HEK293 (cell line): ENCODE data around the gene DHRS3.

Experiments used
- GLI4 ChIP-seq: fragments of 450-650 bp; formaldehyde crosslinking; IDR thresholded peaks from 2 replicates; pipeline ENCODE4 v1.5.1; 2016; ENCODE audit warnings: missing biosample characterization, missing genetic modification characterization
- IKZF3 ChIP-seq: fragments of 450-650 bp; IDR thresholded peaks from 2 replicates; pipeline ENCODE4 v1.5.0; 2018; ENCODE audit warnings: missing biosample characterization, mild to moderate bottlenecking, missing genetic modification characterization, moderate library complexity
- KLF9 ChIP-seq: fragments of 450-650 bp; formaldehyde crosslinking; IDR thresholded peaks from 2 replicates; pipeline ENCODE4 v1.5.1; 2016; ENCODE audit warnings: missing biosample characterization, missing genetic modification characterization, low read depth
- ZNF155 ChIP-seq: fragments of 450-650 bp; formaldehyde crosslinking; IDR thresholded peaks from 2 replicates; pipeline ENCODE4 v1.5.1; 2016; ENCODE audit warnings: missing biosample characterization, missing genetic modification characterization
- ZNF184 ChIP-seq: fragments of 450-650 bp; IDR thresholded peaks from 2 replicates; pipeline ENCODE4 v1.5.1; 2018; ENCODE audit warnings: missing biosample characterization, mild to moderate bottlenecking, missing genetic modification characterization
- ZNF292 ChIP-seq: fragments of 450-650 bp; formaldehyde crosslinking; IDR thresholded peaks from 2 replicates; pipeline ENCODE4 v1.5.1; 2016; ENCODE audit warnings: low read depth, missing biosample characterization, missing genetic modification characterization, borderline replicate concordance
- ZNF341 ChIP-seq: fragments of 450-650 bp; formaldehyde crosslinking; IDR thresholded peaks from 2 replicates; pipeline ENCODE4; 2016; ENCODE audit warnings: low read depth, missing biosample characterization, missing genetic modification characterization
- ZNF354C ChIP-seq: fragments of 450-650 bp; formaldehyde crosslinking; IDR thresholded peaks from 2 replicates; pipeline ENCODE4 v1.5.1; 2016; ENCODE audit warnings: missing biosample characterization, missing genetic modification characterization, low read depth, borderline replicate concordance
- ZNF48 ChIP-seq: fragments of 450-650 bp; formaldehyde crosslinking; IDR thresholded peaks from 2 replicates; pipeline ENCODE4 v1.5.1; 2016; ENCODE audit warnings: missing biosample characterization, missing genetic modification characterization
- ZNF549 ChIP-seq: fragments of 450-650 bp; IDR thresholded peaks from 2 replicates; pipeline ENCODE4 v1.5.1; 2018; ENCODE audit warnings: missing biosample characterization, missing genetic modification characterization, mild to moderate bottlenecking, inconsistent platforms, moderate library complexity
- ZNF558 ChIP-seq: fragments of 450-650 bp; formaldehyde crosslinking; IDR thresholded peaks from 2 replicates; pipeline ENCODE4 v1.5.1; 2016; ENCODE audit warnings: missing biosample characterization, missing genetic modification characterization
- ZNF571 ChIP-seq: fragments of 450-650 bp; formaldehyde crosslinking; IDR thresholded peaks from 2 replicates; pipeline ENCODE4 v1.5.0; 2017; ENCODE audit warnings: missing biosample characterization, missing genetic modification characterization
- ZNF677 ChIP-seq: fragments of 450-650 bp; IDR thresholded peaks from 2 replicates; pipeline ENCODE4 v1.5.0; 2018; ENCODE audit warnings: missing biosample characterization, mild to moderate bottlenecking, missing genetic modification characterization, moderate library complexity
- ZSCAN30 ChIP-seq: fragments of 450-650 bp; IDR thresholded peaks from 2 replicates; pipeline ENCODE4 v1.5.1; 2018; ENCODE audit warnings: missing biosample characterization, mild to moderate bottlenecking, missing genetic modification characterization, moderate library complexity
- TF ChIP-seq, protein P1 (sequence below): fragments of 450-650 bp; formaldehyde crosslinking; conservative IDR thresholded peaks from 2 replicates; pipeline ENCODE4 v1.5.1; 2016; ENCODE audit warnings: low read depth, missing biosample characterization, missing genetic modification characterization
- TF ChIP-seq, protein P2 (sequence below): fragments of 450-650 bp; formaldehyde crosslinking; IDR thresholded peaks from 2 replicates; pipeline ENCODE4 v1.5.1; 2016; ENCODE audit warnings: missing biosample characterization, missing genetic modification characterization
- TF ChIP-seq, protein P3 (sequence below): fragments of 450-650 bp; formaldehyde crosslinking; IDR thresholded peaks from 2 replicates; pipeline ENCODE4 v1.5.1; 2016; ENCODE audit warnings: missing biosample characterization, missing genetic modification characterization
- TF ChIP-seq, protein P4 (sequence below): fragments of 450-650 bp; formaldehyde crosslinking; IDR thresholded peaks from 2 replicates; pipeline ENCODE4 v1.5.1; 2016; ENCODE audit warnings: missing biosample characterization, missing genetic modification characterization
- TF ChIP-seq, protein P5 (sequence below): fragments of 450-650 bp; formaldehyde crosslinking; IDR thresholded peaks from 2 replicates; pipeline ENCODE4 v1.5.1; 2016; ENCODE audit warnings: missing biosample characterization, missing genetic modification characterization
- TF ChIP-seq, protein P6 (sequence below): fragments of 450-650 bp; formaldehyde crosslinking; conservative IDR thresholded peaks from 2 replicates; pipeline ENCODE4 v1.5.1; 2016; ENCODE audit warnings: low read depth, missing biosample characterization, missing genetic modification characterization

Gene DHRS3

DNA sequence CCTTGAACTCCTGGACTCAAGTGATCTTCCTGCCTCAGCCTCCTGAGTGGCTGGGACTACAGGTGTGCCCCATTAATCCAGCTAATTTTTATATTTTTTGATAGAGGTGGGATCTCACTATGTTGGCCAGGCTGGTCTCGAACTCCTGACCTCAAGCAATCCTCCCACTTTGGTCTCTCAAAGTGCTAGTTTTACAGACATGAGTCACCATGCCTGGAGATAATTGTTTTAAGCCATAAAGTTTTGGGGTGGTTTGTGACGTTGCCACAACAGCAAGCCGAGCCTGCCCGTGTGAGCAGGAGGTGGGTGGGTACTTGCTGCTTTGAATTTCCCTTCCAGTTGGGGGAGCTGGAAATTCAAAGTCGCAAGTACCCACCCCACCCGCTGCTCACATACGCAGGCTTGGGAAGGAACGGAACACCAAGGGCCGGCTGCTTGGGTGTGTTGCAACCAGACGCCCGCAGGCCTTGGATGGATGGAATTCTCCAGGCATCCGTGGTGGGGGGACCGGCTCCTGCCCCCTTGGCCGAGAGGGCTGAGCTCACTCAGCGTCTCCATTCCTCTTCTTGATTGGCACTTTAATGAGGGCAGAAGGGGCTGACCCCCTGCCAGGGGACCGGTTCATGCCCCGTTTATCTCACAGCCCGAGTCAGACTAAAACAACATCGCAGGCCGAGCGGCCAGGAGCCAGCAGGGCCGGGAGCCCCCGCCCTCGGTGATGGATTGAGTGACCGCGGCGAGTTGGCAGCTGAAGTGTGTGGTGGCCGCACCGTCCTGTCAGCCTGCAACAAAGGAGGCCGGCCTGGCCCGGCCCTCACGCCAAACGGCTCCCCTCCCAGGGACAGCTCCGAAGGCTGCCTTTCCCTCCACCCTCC lies 78.1 kb downstream of the DHRS3 start (continued):
- TF ChIP-seq, protein P1, sequence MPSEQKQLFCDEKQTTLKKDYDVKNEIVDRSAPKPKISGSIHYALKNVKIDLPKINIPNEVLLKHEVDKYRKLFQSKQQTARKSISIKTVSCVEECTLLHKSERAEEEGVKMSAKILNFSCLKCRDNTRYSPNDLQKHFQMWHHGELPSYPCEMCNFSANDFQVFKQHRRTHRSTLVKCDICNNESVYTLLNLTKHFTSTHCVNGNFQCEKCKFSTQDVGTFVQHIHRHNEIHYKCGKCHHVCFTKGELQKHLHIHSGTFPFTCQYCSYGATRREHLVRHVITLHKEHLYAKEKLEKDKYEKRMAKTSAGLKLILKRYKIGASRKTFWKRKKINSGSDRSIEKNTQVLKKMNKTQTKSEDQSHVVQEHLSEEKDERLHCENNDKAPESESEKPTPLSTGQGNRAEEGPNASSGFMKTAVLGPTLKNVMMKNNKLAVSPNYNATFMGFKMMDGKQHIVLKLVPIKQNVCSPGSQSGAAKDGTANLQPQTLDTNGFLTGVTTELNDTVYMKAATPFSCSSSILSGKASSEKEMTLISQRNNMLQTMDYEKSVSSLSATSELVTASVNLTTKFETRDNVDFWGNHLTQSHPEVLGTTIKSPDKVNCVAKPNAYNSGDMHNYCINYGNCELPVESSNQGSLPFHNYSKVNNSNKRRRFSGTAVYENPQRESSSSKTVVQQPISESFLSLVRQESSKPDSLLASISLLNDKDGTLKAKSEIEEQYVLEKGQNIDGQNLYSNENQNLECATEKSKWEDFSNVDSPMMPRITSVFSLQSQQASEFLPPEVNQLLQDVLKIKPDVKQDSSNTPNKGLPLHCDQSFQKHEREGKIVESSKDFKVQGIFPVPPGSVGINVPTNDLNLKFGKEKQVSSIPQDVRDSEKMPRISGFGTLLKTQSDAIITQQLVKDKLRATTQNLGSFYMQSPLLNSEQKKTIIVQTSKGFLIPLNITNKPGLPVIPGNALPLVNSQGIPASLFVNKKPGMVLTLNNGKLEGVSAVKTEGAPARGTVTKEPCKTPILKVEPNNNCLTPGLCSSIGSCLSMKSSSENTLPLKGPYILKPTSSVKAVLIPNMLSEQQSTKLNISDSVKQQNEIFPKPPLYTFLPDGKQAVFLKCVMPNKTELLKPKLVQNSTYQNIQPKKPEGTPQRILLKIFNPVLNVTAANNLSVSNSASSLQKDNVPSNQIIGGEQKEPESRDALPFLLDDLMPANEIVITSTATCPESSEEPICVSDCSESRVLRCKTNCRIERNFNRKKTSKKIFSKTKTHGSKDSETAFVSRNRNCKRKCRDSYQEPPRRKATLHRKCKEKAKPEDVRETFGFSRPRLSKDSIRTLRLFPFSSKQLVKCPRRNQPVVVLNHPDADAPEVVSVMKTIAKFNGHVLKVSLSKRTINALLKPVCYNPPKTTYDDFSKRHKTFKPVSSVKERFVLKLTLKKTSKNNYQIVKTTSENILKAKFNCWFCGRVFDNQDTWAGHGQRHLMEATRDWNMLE, result no peak
- TF ChIP-seq IKZF3, result 0 out of 2 replicates have a peak, but pooled peaks have one; percentile 34
- TF ChIP-seq ZNF558 (tag by site-specific recombination), result peak; percentile 54; the same call in 1 of the 2 replicates
- peak; percentile 48; the same call in 1 of the 2 replicates for TF ChIP-seq ZSCAN30
- TF ChIP-seq, protein P2, sequence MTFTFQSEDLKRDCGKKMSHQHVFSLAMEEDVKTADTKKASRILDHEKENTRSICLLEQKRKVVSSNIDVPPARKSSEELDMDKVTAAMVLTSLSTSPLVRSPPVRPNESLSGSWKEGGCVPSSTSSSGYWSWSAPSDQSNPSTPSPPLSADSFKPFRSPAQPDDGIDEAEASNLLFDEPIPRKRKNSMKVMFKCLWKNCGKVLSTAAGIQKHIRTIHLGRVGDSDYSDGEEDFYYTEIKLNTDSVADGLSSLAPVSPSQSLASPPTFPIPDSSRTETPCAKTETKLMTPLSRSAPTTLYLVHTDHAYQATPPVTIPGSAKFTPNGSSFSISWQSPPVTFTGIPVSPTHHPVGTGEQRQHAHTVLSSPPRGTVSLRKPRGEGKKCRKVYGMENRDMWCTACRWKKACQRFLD (tag by site-specific recombination), result no peak
- TF ChIP-seq ZNF571, result no peak
- TF ChIP-seq, protein P3, sequence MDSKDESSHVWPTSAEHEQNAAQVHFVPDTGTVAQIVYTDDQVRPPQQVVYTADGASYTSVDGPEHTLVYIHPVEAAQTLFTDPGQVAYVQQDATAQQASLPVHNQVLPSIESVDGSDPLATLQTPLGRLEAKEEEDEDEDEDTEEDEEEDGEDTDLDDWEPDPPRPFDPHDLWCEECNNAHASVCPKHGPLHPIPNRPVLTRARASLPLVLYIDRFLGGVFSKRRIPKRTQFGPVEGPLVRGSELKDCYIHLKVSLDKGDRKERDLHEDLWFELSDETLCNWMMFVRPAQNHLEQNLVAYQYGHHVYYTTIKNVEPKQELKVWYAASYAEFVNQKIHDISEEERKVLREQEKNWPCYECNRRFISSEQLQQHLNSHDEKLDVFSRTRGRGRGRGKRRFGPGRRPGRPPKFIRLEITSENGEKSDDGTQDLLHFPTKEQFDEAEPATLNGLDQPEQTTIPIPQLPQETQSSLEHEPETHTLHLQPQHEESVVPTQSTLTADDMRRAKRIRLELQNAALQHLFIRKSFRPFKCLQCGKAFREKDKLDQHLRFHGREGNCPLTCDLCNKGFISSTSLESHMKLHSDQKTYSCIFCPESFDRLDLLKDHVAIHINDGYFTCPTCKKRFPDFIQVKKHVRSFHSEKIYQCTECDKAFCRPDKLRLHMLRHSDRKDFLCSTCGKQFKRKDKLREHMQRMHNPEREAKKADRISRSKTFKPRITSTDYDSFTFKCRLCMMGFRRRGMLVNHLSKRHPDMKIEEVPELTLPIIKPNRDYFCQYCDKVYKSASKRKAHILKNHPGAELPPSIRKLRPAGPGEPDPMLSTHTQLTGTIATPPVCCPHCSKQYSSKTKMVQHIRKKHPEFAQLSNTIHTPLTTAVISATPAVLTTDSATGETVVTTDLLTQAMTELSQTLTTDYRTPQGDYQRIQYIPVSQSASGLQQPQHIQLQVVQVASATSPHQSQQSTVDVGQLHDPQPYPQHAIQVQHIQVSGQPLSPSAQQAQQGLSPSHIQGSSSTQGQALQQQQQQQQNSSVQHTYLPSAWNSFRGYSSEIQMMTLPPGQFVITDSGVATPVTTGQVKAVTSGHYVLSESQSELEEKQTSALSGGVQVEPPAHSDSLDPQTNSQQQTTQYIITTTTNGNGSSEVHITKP (tag by site-specific recombination), result peak; percentile 87
- TF ChIP-seq ZNF184, result no peak
- no peak for TF ChIP-seq ZNF48 (tag by site-specific recombination)
- TF ChIP-seq, protein P4, sequence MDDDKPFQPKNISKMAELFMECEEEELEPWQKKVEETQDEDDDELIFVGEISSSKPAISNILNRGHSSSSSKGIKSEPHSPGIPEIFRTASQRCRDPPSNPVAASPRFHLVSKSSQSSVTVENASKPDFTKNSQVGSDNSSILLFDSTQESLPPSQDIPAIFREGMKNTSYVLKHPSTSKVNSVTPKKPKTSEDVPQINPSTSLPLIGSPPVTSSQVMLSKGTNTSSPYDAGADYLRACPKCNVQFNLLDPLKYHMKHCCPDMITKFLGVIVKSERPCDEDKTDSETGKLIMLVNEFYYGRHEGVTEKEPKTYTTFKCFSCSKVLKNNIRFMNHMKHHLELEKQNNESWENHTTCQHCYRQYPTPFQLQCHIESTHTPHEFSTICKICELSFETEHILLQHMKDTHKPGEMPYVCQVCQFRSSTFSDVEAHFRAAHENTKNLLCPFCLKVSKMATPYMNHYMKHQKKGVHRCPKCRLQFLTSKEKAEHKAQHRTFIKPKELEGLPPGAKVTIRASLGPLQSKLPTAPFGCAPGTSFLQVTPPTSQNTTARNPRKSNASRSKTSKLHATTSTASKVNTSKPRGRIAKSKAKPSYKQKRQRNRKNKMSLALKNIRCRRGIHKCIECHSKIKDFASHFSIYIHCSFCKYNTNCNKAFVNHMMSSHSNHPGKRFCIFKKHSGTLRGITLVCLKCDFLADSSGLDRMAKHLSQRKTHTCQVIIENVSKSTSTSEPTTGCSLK (tag by site-specific recombination), result no peak
- TF ChIP-seq, protein P5, sequence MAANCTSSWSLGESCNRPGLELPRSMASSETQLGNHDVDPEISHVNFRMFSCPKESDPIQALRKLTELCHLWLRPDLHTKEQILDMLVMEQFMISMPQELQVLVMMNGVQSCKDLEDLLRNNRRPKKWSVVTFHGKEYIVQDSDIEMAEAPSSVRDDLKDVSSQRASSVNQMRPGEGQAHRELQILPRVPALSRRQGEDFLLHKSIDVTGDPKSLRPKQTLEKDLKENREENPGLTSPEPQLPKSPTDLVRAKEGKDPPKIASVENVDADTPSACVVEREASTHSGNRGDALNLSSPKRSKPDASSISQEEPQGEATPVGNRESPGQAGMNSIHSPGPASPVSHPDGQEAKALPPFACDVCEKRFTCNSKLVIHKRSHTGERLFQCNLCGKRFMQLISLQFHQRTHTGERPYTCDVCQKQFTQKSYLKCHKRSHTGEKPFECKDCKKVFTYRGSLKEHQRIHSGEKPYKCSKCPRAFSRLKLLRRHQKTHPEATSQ, result peak; percentile 89; the same call in 1 of the 2 replicates
- TF ChIP-seq ZNF549 (tag by site-specific recombination), result no peak
- TF ChIP-seq ZNF292, result no peak
- TF ChIP-seq KLF9 (tag by site-specific recombination), result peak; percentile 28; the same call in 1 of the 2 replicates
- TF ChIP-seq, protein P6, sequence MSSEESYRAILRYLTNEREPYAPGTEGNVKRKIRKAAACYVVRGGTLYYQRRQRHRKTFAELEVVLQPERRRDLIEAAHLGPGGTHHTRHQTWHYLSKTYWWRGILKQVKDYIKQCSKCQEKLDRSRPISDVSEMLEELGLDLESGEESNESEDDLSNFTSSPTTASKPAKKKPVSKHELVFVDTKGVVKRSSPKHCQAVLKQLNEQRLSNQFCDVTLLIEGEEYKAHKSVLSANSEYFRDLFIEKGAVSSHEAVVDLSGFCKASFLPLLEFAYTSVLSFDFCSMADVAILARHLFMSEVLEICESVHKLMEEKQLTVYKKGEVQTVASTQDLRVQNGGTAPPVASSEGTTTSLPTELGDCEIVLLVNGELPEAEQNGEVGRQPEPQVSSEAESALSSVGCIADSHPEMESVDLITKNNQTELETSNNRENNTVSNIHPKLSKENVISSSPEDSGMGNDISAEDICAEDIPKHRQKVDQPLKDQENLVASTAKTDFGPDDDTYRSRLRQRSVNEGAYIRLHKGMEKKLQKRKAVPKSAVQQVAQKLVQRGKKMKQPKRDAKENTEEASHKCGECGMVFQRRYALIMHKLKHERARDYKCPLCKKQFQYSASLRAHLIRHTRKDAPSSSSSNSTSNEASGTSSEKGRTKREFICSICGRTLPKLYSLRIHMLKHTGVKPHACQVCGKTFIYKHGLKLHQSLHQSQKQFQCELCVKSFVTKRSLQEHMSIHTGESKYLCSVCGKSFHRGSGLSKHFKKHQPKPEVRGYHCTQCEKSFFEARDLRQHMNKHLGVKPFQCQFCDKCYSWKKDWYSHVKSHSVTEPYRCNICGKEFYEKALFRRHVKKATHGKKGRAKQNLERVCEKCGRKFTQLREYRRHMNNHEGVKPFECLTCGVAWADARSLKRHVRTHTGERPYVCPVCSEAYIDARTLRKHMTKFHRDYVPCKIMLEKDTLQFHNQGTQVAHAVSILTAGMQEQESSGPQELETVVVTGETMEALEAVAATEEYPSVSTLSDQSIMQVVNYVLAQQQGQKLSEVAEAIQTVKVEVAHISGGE (tag by site-specific recombination), result no peak; the same call in 1 of the 2 replicates
- no peak for TF ChIP-seq ZNF354C
- TF ChIP-seq ZNF155, result no peak
- TF ChIP-seq GLI4 (tag by site-specific recombination), result no peak
- TF ChIP-seq ZNF341 (tag by site-specific recombination), result peak; percentile 93
- no peak for TF ChIP-seq ZNF677 (tag by site-specific recombination)
